Measurements from ENCODE around the gene ATG9A.

DNA sequence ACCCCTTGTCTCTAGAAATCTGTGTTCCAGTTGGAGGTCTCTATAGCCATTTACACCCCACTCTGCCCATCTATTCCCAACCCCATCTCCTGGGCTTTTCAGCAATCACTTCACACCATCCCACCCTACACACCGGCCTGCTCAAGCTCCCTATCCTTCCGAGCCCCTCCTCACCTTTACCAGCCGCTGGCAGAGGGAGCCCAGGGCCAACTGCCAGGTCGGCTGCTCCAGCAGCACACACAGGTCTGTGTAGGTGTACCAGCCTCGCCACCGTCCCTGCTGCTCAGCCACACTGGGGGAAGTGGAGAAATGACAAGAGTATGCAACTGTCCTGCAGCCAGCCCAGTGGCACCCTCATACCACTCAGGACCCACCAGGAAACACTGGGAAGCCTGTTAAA, 56.3 kb downstream of the ATG9A start:
- TF ChIP-seq, protein P1, sequence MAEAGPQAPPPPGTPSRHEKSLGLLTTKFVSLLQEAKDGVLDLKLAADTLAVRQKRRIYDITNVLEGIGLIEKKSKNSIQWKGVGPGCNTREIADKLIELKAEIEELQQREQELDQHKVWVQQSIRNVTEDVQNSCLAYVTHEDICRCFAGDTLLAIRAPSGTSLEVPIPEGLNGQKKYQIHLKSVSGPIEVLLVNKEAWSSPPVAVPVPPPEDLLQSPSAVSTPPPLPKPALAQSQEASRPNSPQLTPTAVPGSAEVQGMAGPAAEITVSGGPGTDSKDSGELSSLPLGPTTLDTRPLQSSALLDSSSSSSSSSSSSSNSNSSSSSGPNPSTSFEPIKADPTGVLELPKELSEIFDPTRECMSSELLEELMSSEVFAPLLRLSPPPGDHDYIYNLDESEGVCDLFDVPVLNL (CRISPR knock-in tag; IDR thresholded peaks at IDR 0.05; ENCODE audit: borderline replicate concordance, low read depth), result no peak
- TF ChIP-seq, protein P2, sequence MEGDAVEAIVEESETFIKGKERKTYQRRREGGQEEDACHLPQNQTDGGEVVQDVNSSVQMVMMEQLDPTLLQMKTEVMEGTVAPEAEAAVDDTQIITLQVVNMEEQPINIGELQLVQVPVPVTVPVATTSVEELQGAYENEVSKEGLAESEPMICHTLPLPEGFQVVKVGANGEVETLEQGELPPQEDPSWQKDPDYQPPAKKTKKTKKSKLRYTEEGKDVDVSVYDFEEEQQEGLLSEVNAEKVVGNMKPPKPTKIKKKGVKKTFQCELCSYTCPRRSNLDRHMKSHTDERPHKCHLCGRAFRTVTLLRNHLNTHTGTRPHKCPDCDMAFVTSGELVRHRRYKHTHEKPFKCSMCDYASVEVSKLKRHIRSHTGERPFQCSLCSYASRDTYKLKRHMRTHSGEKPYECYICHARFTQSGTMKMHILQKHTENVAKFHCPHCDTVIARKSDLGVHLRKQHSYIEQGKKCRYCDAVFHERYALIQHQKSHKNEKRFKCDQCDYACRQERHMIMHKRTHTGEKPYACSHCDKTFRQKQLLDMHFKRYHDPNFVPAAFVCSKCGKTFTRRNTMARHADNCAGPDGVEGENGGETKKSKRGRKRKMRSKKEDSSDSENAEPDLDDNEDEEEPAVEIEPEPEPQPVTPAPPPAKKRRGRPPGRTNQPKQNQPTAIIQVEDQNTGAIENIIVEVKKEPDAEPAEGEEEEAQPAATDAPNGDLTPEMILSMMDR (IDR thresholded peaks at IDR 0.05), result no peak
- TF ChIP-seq, protein P3, sequence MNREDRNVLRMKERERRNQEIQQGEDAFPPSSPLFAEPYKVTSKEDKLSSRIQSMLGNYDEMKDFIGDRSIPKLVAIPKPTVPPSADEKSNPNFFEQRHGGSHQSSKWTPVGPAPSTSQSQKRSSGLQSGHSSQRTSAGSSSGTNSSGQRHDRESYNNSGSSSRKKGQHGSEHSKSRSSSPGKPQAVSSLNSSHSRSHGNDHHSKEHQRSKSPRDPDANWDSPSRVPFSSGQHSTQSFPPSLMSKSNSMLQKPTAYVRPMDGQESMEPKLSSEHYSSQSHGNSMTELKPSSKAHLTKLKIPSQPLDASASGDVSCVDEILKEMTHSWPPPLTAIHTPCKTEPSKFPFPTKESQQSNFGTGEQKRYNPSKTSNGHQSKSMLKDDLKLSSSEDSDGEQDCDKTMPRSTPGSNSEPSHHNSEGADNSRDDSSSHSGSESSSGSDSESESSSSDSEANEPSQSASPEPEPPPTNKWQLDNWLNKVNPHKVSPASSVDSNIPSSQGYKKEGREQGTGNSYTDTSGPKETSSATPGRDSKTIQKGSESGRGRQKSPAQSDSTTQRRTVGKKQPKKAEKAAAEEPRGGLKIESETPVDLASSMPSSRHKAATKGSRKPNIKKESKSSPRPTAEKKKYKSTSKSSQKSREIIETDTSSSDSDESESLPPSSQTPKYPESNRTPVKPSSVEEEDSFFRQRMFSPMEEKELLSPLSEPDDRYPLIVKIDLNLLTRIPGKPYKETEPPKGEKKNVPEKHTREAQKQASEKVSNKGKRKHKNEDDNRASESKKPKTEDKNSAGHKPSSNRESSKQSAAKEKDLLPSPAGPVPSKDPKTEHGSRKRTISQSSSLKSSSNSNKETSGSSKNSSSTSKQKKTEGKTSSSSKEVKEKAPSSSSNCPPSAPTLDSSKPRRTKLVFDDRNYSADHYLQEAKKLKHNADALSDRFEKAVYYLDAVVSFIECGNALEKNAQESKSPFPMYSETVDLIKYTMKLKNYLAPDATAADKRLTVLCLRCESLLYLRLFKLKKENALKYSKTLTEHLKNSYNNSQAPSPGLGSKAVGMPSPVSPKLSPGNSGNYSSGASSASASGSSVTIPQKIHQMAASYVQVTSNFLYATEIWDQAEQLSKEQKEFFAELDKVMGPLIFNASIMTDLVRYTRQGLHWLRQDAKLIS (CRISPR knock-in tag; IDR thresholded peaks at IDR 0.05; ENCODE audit: borderline replicate concordance), result no peak
- TF ChIP-seq ESRRA (CRISPR knock-in tag; IDR thresholded peaks at IDR 0.05; ENCODE audit: borderline replicate concordance) (no peak), TEAD4 (CRISPR knock-in tag; IDR thresholded peaks at IDR 0.05) (no peak), ZNF138 (CRISPR knock-in tag; conservative IDR thresholded peaks at IDR 0.05) (no peak)
- TF ChIP-seq, protein P4, sequence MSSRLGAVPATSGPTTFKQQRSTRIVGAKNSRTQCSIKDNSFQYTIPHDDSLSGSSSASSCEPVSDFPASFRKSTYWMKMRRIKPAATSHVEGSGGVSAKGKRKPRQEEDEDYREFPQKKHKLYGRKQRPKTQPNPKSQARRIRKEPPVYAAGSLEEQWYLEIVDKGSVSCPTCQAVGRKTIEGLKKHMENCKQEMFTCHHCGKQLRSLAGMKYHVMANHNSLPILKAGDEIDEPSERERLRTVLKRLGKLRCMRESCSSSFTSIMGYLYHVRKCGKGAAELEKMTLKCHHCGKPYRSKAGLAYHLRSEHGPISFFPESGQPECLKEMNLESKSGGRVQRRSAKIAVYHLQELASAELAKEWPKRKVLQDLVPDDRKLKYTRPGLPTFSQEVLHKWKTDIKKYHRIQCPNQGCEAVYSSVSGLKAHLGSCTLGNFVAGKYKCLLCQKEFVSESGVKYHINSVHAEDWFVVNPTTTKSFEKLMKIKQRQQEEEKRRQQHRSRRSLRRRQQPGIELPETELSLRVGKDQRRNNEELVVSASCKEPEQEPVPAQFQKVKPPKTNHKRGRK (CRISPR knock-in tag; IDR thresholded peaks at IDR 0.05; ENCODE audit: borderline replicate concordance), result no peak
